Posterior vena cava (tissue), 2 donors: ENCODE data around the gene ZNF561. TPM values are rescaled to one million over a fixed set of nuclear protein-coding genes. Genes with fewer than 3 reads are reported as not detected.
"Not testable (repeated sequence)": the region's sequence is repeated elsewhere in the genome, so short reads cannot be mapped to it uniquely, and the experiment has no call there.

ENCODE experiments used
- DNase-seq: peaks from one replicate; pipeline ENCODE4 v3.0.0-alpha.2; 2020; ENCODE audit warnings: low spot score
- intact Hi-C, 2 donors: fragments of 100-400 bp; cut with DNase I; formaldehyde crosslinking; loops; one replicate each; pipeline versions ENCODE4 v1.14.1 to v1.14.2; 2022 to 2023
- total RNA-seq, 2 donors: library from RNA; stranded (reverse); fragmentation: NEBNext Ultra II Directional; extraction: Animal tissue kit (Norgen Biotek cat#: 25700); gene quantifications; one replicate each; pipeline ENCODE4 v1.2.1, GENCODE V29; 2021
- donor health status: DM: yes; HTN: yes; CAD: no.
- donor health status: DM: yes; HTN: yes; CAD: no.

The ZNF561 gene
- total RNA-seq, 2 donors from 2014 or later, result 21.5 to 27.4 TPM

DNA sequence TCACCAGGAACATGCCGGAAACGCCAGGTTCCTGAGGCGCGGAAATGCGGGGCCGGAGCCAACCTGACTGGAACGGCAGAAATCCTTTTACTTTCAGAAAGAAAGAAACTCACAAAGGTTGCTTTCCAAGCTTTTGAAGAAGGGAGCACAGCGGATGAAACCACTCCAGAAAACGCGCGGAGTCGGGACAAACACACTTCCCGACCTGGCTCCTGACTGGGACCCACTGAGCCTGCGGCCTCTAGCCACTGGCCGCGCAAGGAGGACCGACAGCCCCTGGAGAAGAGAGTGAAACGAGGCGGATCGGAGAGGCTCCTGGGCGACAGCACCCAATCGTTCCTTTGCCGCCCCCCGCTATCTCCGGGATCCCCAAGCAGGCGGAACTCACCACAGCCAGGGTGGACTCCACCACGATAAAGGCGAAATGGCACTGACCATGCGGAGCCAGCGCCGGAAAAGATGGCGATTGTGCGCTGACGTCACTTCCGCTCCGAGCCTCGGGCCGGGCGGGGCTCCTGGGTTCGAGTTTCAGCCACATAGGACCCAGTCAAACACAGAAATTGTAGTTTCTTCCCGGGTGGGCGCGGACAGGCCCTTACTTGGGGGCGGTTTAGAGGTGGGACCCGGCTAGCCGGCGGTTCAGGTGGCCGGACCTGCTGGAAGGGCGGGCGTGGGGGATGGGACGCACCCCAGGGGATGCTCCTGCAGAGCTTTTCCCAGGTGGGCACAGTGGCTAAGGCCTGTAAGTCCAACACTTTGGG is 36.8 kb downstream of the ZNF561 start, which contains the start of gene ZNF121:
ZNF121 (minus strand) TSS at position 432 of the 761 bp plus-strand sequence. CDS start 16,407 bp downstream, outside the sequence.
- intact Hi-C loops, result loop anchor here in 1 of 2 donors (2.0 kb wide), 1 partner anchor 37 kb away; the partner anchor contains the start of gene ZNF561
- DNase-seq, result peak; percentile 97

DNA sequence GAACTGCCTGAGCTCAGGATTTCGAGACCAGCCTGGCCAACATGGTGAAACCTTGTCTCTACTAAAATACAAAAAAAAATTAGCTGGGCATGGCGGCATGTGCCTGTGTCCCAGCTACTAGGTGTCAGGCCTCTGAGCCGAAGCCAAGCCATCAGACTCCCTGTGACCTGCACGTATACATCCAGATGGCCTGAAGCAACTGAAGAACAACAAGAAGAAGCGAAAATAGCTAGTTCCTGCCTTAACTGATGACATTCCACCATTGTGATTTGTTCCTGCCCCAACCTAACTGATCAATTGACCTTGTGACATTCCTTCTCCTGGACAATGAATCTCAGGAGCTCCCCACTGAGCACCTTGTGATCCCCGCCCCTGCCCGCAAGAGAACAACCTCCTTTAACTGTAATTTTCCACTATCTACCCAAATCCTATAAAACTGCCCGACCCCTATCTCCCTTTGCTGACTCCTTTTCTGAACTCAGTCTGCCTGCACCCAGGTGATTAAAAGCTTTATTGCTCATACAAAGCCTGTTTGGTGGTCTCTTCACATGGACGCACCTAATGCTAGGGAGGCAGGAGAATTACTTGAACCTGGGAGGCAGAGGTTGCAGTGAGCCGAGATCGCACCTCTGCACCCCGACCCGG is 38.8 kb downstream of the ZNF561 start:
- intact Hi-C loops, DNase-seq: not testable (repeated sequence)

GRCh38 chr19:9580728-9581127 is 40.3 kb downstream of the ZNF561 start:
- DNase-seq, result no peak
- intact Hi-C loops, result no loop called here

GRCh38 chr19:9570255-9570654 is 50.8 kb downstream of the ZNF561 start:
- intact Hi-C loops, result no loop called here
- DNase-seq, result no peak

- intact Hi-C loops, result no loop called here
Measured at GRCh38 chr19:9566729-9567128, 54.3 kb downstream of the ZNF561 start.

GRCh38 chr19:9565900-9566705 is 54.9 kb downstream of the ZNF561 start:
- intact Hi-C loops, result no loop called here
- no peak for DNase-seq

More at GRCh38 chr19:9566729-9567128, 54.3 kb downstream of the ZNF561 start:
- DNase-seq, result no peak

Other genes with a start within 250 kb of the ZNF561 start
- gene ZNF266, start 185.7 kb downstream of the ZNF561 start, total RNA-seq, result 10 to 100 TPM; 19.3 to 20.0 TPM
- not detected for gene ZNF560, start 122.6 kb downstream of the ZNF561 start, total RNA-seq
- gene ZNF426, start 82.6 kb downstream of the ZNF561 start, total RNA-seq, result 10 to 100 TPM; 16.8 to 16.9 TPM
- 10 to 100 TPM; 26.8 to 30.0 TPM for gene ZNF121, start 36.7 kb downstream of the ZNF561 start, total RNA-seq
- gene ZNF562, start 53.9 kb upstream of the ZNF561 start, total RNA-seq, result 10 to 100 TPM; 26.4 to 33.2 TPM
- 10 to 100 TPM; 13.5 to 18.2 TPM for gene ZNF846, start 147.5 kb upstream of the ZNF561 start, total RNA-seq
- 10 to 100 TPM; 18.5 to 19.0 TPM for gene FBXL12, start 197.8 kb upstream of the ZNF561 start, total RNA-seq
- 100 to 1,000 TPM; 260 to 295 TPM for gene UBL5, start 206.7 kb upstream of the ZNF561 start, total RNA-seq
- gene PIN1, start 214.1 kb upstream of the ZNF561 start, total RNA-seq, result 10 to 100 TPM; 54.0 to 62.4 TPM